ENCODE results near the gene IFT88.

Gene IFT88

DNA sequence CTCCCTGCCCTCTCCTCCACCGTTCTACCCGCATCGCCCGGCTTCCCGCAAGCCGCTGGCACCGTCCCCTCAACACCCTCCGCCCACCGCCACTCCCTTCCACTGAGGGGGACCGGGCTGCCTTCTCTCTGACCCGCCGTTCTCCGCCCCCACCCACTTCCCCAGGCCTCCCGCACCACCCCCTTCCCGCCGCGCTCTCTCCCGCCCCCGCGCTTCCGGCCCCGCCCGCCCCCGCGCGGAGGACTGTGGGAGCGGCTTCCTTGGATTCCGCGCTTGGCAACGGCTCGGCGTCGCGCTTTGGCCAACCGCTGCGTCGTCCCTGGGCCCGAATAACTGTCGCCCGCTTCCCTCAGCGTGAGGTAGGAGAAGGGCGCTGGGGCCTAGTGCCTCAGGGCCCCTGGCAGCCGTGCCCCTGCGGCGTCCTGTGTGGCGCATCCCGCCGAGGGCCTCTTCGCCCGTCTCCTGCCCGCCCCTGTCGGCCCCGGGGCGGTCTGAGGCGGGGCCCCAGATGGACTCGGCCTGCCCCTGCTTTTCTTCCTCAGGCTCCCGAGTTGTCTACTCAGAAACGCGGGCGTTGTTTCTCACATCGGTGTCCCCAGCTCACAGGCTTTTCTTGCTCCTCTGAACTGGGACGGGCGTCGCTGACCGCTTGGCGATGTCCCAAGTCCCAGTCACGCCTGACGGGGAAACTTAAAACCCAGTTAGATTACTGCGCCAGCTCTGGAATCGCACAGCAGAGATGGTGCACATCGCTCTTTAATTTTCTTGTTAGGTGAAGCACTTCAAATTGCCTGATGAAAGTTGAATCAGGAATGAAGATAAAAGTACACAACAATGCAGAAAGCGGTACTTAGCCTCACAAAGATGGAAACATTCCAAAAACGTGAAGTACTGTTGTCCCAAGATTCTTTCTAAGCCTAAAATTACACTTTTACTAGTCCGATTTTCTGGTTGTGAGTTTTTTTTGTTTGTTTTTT, at the start of gene IFT88:
IFT88 (plus strand) TSS at position 260 of the 977 bp plus-strand sequence. CDS start 7,229 bp downstream, outside the sequence.
- peak; percentile 90 to 91 for DNase-seq

GRCh38 chr13:20518660-20519100, 48.3 kb upstream of the IFT88 start:
- no peak for DNase-seq

GRCh38 chr13:20519875-20520274, 47.1 kb upstream of the IFT88 start:
- no peak for DNase-seq

- no peak for DNase-seq
These were observed 45.4 kb upstream of the IFT88 start for GRCh38 chr13:20521364-20522115.

GRCh38 chr13:20525144-20525600, 41.8 kb upstream of the IFT88 start:
- DNase-seq = peak in 1 of 2 experiments; percentile 46

DNA sequence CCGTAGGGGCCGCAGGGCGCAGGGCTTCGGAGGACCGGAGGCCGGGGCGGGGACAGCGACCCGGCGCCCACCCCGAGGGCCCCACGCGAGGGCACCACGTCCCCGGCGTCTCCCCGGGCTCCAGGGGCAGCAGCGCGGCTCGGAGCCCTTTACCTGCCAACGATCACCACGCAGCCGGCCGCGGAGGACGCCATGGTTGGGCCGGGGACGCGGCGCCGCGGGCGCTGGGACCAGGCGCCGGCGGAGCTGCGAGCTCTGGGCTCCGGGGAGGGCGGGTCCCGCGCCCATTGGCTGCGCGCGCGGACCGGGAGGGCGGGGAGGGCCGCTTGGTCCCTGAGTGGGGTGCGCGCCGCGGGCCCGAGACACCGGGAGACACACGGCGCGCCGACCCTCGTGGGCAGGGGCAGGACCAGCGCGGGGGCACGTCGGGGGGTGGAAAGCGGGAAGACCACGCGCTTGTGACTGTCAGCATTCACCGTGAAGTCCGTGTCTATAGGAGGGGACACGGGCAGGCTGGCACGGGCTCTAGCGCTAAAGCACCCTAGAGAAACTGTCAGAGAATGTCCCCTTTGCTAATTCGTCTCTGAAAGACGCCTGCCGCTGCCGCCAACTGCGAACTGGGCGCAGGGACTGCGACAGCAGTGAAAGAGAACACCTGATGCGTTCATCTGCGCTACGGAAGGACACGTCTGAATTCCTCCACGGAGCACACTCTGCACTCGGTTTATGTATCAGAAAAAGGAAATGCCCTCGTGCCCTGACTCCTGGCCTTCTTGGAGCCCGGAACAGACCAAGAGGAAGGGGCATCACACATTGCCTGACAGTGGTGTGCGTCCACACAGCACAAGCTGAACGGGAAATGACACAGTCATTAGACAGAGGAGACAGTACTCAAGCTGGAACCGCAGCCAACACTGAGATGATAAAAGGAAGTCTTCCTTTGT, 41.1 kb upstream of the IFT88 start, which contains the start of gene CRYL1:
CRYL1 (minus strand) TSS at position 257 of the 944 bp plus-strand sequence; CDS start at position 194, 63 bp downstream.
- peak; percentile 41 to 68 for DNase-seq

DNA sequence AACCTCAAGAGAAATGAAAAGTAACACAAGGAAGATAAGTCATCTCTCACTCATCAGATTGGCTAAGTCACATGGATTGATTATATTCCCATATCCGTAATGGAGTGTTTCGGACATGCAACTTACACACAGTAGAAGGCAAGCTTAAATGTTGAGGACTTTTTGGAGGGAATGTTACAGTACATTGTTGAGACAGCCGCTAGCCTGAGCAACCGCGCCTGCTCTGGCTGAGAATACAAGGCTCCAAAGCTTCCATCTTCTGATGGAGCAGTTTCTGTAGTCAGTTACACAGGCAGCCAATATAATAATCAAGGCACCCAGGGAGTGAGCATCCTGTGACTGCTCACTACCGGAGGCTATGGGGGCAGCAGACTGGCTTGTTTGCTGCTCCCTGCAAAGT, 40.3 kb upstream of the IFT88 start:
- DNase-seq = no peak

DNA sequence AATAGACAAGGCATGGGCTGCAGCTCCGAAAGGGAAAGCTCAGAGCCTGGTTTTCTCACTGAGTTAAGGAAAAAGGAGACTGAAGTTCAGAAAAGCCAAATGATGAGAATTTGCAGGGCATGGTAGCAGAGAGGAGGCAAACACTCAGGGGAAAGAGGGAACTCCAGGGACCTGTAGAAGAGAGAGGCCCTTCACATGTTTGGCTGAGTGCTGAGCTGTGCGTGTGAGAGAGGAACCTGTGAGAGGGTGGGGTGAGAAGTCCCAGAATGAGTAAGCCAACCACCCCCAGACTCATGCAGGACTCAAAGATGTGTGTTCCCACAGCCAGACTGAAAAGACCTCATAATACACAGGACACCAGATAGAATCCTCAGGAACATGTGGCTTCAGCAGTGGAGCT, 38.5 kb upstream of the IFT88 start:
- no peak for DNase-seq

GRCh38 chr13:20534038-20534608, 32.8 kb upstream of the IFT88 start:
- no peak for DNase-seq

DNA sequence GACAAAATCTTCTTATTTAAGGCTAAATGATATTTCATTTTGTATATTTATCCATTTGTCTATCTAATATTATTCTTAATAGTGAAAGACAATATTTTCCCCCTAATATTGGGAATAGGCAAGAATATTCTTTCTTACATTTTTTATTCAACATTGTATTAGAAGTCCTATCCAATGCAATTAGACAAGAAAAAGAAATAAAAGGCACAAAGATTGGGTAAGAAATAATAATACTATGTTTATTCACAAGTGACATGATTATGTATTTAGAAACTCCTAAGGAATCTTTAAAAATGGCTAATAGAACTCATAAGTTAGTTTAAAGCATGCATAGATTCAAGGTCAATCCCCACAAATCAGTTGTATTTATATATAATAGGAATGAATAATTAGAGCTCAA, 30.0 kb upstream of the IFT88 start:
- DNase-seq = no peak

DNA sequence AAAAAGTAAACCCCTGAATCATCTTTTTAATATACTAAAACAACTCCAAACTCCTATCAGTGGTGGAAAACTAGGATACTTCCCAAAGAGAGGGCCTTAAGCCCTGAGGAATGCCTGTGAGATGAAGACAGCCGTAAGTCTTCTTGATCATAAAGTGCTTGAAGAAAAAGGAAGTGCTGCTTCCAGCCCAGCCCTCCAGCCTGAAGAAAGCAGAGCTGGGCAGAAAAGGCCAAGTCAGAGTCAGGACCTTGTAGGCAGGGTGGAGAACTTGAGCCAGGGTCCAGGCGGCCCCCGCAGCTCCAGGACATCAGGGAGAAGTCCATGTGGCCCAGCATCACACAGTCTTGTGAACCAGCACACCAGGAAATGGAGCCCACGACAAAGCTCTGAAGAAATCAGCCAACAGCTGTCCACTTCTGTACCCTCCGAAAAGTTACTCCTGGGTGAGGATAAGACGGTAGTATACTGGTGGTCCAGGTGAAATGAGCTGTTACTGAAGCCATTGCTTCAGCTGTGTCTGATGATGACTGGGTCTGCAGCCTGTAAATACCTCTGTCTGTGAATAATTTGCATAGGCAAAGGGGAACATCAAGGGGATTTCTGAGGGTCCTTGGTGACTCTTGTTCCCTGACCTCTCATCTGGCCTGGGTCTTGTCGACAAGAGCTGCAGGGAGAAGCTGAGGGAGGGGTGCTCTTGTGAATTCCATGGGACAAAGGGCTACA, 22.6 kb upstream of the IFT88 start:
- no peak for DNase-seq

- DNase-seq = no peak
These were observed 20.4 kb upstream of the IFT88 start for GRCh38 chr13:20546556-20546955.

DNA sequence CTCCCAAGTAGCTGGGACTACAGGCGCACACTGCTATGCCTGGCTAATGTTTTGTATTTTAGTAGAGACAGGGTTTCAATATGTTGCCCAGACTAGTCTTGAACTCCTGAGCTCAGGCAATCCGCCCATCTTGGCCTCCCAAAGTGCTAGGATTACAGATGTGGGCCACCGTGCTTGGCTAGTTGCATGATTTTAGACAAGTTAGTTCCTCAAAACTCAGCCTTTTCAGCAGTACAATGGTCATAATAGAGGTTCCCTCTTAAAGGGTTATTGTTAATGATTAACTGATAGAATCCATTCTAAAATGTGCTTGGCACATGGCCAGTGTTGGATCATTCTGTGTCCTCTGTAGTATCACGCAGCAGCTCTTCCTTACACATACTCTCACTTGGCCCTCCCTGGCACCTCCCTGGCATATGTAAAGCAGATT, 19.5 kb upstream of the IFT88 start:
- no peak for DNase-seq

DNA sequence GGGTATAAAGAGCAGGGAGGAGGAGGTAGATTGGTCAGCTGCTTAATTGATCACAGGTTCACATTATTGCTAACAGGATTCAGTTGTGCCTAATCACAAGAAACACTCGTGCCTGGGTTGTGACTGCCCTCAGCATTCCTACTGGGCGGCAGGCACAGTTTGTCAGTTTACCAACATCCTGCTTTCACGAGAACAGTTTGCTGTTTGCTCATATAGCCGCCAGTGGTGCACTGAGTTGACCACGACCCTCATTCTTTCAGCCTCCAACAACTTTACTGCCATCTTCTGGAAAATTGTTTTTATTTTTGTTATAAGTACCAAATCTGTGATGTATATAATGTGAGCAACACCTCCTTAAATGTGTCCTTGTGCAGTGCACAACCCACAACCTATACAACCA, 16.2 kb upstream of the IFT88 start:
- DNase-seq = no peak

GRCh38 chr13:20553311-20553710, 13.6 kb upstream of the IFT88 start:
- DNase-seq = no peak

- no peak for DNase-seq
These were observed 8.0 kb upstream of the IFT88 start for GRCh38 chr13:20558982-20559381.

DNA sequence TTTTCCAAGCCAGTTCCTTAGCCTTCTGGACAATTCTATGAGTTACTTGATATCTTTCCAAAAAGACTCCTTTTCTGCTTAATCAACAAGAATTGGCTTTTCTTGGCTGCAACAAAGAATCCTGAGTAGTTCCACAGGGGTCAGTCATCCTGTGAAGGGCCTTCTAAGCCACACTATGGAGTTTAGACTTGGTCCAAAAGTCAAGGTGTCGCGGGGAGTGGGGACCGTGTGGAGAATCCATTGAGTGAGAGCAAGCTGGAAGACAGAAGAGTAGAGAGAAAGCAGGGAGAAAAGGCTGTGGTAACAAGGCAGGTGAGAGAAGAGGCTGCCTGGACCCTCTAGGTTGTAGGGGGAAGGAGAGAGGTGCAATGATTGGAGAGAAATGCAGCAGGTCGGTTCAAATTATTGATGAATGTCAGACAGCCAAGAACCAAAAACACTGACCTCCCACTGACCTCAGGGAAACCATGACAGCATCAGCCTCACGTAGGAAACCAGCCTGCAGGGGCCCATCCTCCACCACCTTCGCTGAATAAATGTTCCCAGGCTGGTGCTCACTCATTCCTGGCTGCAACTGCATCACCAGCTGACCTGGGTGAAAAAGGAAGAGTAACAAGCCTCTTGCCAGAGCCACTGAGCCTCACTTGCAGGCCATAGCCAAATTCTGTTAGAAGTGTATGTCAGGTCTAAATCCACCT, 7.1 kb upstream of the IFT88 start:
- no peak for DNase-seq

DNA sequence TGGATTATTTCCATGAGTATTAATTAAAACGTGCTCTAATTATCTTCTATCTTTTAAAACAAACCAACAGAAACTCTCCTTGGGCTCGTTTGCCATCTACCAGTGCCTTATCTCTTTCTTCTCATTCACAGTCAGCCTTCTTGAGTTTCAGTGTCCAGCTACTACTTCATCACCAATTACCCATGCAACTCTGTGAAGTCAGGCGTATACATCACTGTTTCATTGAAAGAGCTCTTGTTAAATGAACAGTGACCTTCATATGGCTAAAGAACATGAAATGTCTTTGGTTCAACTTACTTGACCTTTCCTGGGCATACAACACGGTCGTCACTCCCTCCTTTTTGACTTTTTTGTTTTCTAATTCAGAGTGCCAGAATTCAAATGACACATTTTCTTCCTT, 5.2 kb upstream of the IFT88 start:
- no peak for DNase-seq

- no peak for DNase-seq
These were observed 1.7 kb upstream of the IFT88 start for GRCh38 chr13:20565115-20565736.

DNA sequence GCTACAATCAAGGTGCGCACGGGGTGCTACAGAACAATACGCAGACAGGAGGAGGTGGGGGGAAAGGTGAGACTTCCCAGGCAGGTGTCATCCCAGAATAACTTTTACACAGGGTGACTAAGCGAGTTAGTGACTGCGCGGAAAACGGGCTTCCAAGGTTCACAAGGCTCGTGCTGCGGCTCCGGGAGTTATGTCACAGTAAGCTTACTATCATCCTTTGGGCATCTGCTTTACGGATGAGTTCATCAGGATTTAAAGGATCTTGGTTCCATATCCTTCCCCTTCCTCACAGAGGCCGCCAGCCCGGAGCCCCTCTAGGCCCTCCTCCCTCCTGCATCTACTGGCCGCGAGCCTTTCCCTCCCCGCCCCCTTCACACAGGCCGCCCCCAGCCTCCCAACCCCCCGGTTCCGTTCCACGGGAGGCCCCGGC, 474 bp upstream of the IFT88 start:
- DNase-seq = peak; percentile 76 to 91
